HG03439 (cell line): ENCODE results near the gene FRAS1.
"Not testable (repeated sequence)": the region's sequence is repeated elsewhere in the genome, so short reads cannot be mapped to it uniquely, and the experiment has no call there.

ENCODE experiments used
- ATAC-seq: cut with Tn5 transposase; IDR thresholded peaks from one replicate; pipeline ENCODE4 v1.9.1; 2021; ENCODE audit warnings: mild to moderate bottlenecking, moderate library complexity; ENCODE audit not compliant: unreplicated experiment

Gene FRAS1

DNA sequence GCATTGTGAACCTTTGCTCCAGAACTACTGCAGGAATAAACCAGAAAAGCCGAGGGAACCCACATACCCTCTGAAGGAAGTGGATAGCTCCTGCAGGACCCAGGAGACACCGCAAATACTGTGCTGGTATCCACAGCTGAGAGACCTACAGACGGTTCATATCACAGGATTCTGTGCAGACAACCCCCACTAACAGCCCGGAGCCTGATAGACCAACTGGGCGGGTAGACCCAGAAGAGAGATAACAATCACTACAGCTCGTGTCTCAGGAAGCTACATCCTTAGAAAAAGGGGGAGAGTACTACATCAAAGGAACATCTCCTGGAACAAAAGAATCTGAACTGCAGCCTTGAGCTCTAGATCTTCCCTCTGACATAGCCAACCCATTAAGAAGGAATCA is 150.8 kb downstream of the FRAS1 start:
- no peak for ATAC-seq

DNA sequence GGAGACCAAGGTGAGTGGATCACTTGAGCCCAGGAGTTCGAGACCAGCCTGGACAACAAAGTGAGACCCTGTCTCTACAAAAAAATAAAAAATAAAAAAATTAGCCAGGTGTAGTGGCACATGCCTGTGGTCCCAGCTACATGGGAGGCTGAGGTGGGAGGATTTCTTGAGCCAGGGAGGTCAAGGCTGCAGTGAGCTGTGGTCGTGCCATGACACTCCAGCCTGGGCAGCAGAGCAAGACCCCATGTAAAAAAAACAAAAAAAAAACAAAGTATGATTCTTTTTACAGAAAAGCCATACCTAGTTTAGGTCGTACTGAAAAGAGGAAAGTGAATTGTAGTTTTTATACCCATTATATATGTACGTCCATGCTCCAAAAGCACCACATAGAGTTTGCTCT is 151.8 kb downstream of the FRAS1 start:
- not testable (repeated sequence) for ATAC-seq

DNA sequence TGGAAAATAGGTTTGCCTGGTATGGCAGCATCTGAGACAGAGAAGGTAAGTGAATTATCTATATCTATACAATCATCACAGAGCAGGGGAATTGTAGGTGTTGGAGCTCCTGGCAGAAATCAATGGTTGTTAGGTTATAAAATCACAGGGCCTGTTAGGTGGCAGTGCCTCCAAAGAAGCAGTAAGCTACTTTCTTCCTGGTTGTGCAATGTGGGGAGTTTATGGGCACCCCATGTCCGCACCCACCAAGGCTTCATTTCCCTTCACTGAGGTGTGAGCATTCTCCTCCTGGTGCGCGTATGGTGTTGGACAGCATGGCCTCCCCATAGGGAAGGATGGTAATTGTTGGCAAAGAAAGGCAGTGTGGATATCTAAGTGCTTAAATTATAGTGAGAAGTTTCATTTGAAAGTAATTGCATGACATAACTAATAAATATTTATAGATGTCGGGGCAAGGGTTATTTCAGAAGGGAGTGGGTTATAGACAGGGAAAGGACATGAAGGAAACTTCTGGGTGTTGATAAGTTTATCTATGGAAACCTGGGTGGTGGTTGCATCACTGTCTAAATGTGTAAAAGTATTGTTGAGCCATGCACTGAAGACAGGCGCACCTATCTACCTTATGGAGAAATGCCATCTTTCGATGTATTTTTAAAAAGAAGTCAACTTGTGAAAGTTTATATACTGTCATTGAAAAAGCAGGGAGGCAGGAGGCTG is 153.7 kb downstream of the FRAS1 start:
- no peak for ATAC-seq

DNA sequence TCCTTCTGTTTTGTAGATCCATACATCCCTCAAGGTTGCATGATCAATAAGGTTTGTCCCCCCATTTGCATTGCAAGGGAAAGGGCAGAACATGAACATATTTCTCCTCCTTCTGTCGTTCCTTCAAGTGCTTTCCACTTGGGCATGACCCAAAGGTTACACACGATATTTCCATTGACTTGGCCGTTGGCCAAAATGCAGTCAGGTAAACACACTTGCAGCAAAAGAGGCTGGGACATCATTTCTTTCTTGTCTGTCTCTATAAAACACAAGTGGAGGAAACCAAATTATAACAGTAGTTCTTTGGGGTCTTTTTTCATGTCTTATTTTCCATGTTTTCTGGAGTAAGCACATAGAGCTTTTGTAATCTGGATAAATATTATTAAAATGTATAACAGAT is 156.1 kb downstream of the FRAS1 start:
- no peak for ATAC-seq

DNA sequence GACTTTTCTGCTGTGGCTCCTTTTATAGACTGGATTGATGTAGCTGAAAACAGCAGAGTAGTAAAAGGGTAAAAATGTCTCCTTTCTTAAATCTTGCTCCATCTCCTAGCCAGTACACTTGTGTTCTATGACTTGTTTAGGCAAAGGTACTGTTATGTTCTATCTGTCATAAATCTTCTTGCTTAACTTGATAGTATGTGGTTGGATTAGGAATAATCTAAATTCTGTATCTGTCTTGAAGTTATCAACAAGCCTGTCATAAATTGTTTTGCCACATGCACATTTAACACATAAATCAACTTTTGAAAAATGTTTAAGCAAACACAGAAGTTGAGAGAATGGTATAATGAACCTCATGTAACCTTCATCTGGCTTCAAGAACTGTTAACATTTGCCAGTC is 157.0 kb downstream of the FRAS1 start:
- no peak for ATAC-seq

DNA sequence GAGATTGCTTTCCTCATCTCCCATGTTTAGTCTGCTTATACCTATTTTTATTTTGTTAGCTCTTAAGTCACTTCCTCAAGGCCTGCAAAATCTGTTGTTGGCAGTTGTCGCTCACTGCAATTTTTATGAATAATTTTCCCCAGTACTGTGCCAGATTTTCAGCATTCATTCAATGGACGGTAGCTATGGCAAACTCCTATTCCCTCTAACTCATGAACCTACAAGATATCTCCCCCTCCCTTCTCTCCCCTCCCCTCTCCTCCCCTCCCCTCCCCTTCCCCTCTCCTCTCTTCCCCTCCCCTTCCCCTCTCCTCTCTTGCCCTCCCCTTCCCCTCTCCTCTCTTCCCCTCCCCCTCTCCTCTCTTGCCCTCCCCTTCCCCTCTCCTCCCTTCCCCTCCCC is 160.4 kb downstream of the FRAS1 start:
- ATAC-seq, result no peak

- ATAC-seq, result no peak
Measured at GRCh38 chr4:78218260-78218659, 161.1 kb downstream of the FRAS1 start.

DNA sequence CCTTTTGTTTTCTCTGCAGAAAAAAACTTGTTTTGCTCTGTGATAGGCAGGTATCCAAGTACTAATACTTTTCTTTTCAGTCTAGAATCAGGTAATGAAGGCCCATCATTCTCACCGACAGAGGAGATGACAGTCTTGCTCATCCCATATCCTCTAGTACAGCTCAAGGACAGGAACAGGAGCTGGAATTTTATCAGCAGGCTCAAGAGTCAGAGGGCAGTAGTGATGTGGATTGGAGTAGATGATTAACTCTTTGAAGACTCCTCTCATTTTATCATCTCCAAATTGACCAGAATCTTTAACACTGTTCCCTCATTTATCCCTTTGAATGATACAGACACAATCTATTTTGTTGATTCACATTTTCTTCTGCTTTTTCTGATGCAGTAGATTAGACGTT is 162.7 kb downstream of the FRAS1 start:
- no peak for ATAC-seq

DNA sequence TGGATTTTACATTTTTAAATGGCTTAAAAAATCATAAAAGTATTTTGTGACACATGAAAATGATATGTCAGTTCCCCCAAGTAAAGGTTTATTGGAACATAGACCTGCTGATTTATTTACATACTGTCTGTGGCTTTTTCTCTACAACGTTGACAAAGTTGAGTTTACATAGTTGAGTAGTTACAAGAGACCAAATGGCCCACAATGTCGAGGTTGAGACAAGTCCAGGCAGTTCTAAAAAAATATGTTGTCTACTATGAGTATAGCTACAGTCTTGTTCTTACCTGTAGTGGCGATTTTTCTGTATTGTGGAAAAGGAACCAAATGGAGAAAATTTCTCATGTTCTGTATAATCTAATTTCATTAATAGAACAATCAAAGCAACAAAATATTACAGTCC is 163.2 kb downstream of the FRAS1 start:
- no peak for ATAC-seq

- no peak for ATAC-seq
Measured at GRCh38 chr4:78222575-78223186, 165.6 kb downstream of the FRAS1 start.

DNA sequence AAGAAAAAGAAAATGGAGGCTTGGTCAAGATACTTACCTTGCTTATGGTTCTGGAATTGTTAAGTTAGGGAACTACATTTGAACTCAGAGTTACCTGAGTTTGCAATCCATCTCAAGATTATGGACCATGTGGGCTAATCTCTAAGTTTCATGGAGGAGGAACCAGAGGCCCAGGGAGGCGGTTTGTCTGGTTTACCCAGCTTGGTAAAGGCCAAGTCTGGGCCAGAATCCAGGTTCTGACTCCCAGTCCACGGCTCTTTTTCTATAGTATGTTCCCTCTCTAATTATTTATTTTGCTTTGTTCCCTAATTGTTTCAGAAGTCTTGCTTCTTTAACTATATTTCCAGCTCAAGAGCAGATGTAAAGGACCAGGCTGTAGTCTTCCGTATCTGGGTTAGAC is 168.1 kb downstream of the FRAS1 start:
- ATAC-seq, result no peak

- ATAC-seq, result no peak
Measured at GRCh38 chr4:78226279-78226678, 169.2 kb downstream of the FRAS1 start.

DNA sequence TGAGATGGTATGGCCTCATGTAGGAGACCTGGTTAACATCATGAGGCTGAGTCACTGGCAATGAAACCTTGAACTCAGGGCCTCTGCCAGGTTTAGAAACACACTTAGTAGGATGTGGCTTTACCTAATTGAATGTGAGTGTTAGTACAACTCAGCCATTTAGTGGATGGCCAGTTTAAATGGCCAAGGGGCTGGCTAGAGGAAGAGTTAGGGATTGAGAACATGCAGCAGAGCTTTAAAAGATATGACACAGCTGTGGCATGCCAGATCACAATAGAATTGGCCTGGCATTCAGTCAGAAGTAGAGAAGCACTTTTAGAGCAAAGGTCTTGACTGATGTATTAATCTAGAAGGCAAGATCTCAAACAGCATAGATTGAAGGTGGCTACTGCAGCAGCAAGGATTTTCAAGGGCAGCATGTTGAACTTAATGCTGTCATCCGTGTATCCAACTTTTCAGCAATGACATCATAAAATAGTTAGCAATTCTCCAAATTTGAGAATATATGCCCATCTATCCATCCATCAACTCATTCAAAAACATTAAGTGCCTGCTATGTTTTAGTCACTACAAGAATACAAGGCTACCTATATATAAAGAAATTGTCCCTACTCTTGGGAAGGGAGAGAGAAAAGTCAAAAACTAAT is 170.4 kb downstream of the FRAS1 start:
- no peak for ATAC-seq

DNA sequence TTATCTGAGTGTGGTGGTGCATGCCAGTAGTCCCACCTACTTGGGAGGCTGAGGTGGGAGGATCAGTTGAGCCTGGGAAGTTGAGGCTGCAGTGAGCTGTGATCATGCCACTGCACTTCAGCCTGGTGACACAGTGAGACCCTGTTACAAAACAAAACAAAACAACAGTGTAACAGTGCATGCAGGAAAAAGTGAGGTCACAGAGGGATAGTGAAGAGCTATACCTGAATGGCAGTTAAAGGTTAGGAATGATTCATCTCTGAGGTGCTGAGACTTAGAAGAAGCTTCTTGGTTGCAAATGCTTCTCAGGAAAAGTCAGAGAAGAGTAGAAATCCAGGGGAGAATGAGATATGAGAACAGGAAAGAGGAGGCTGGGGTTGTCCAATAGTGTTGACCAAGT is 178.7 kb downstream of the FRAS1 start:
- ATAC-seq, result no peak

DNA sequence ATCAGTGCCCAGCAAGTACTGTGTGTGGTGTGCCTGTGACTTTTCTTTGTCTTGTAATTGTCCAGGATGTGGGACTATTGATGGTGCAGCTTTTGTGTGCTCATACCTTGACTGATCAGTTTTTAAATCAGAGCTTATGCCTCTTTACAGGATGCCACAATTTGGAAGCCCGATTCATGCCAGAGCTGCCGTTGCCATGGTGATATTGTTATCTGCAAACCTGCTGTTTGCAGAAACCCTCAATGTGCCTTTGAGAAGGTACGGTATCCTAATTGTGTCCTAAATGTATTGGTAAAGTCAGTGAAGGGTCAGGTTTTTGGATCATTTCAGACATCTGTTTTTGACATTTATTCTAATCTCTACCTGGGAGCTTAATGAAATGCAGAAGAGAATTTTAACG is 180.2 kb downstream of the FRAS1 start:
- ATAC-seq, result no peak

DNA sequence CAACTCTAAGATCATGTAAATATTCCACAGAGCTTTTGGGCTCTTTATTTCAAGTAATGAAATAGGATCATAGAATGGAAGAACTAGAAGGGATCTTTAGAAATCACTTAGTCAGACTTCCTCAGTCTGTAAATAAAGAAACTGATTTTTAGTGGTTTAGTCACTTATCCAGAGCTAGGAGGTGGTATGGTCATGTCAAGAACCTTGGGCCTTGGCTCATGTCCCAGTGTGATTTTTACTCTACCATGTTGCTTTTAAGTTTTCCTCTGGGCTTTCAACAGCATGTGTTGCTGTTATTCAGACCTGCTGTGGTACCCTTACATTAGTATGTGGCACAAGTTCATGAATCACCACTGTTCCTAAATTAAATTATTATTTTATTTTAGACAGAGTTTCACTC is 184.9 kb downstream of the FRAS1 start:
- no peak for ATAC-seq

DNA sequence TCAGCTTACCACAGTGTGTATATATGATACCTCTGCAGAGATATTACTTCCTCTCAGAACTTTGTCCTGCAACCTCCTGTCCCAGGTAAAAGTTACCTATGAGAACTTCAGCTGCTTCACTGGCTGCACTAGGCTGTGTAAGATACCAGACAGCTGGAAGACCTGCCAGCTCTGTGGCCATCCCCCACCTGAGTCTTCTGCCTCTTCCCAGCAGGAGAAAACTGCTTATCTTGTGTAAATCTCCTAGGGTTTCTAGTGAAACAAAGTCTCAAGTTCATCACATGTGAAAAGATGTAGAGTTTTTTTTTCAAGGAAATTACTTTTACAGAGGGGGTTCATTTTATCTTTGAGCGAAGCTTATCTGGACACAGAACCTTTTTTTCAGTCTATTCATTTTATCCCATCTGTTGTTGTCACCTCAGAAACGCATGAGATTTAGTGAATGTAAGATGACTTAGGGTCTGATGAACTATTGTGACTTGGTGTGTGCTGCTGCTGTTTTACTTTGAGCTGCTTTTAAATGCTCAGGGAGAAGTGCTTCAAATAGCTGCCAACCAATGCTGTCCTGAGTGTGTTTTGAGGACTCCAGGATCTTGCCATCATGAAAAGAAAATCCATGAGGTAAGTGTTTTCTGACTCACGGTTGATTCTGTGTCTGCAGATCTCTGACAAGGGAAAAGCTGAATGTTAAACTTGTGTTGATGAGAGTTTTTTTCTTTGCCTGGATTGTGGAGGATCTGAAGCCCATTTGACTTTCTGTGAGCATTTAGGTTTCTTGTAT is 187.8 kb downstream of the FRAS1 start:
- ATAC-seq, result no peak

- no peak for ATAC-seq
Measured at GRCh38 chr4:78247536-78248285, 190.6 kb downstream of the FRAS1 start.

GRCh38 chr4:78250500-78250899 is 193.4 kb downstream of the FRAS1 start:
- no peak for ATAC-seq

DNA sequence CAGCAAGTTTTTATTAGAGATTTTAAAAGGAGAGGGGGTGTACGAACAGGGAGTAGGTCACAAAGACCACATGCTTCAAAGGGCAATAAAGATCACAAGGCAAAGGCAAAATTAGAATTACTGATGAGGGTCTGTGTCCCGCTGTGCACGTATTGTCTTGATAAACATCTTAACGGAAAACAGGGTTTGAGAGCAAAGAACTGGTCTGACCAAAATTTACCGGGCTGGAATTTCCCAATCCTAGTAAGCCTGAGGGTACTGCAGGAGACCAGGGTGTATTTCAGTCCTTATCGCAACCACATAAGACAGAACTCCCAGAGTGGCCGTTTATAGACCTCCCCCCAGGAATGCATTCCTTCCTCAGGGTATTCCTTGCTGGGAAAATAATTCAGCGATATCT is 195.7 kb downstream of the FRAS1 start:
- ATAC-seq, result not testable (repeated sequence)

DNA sequence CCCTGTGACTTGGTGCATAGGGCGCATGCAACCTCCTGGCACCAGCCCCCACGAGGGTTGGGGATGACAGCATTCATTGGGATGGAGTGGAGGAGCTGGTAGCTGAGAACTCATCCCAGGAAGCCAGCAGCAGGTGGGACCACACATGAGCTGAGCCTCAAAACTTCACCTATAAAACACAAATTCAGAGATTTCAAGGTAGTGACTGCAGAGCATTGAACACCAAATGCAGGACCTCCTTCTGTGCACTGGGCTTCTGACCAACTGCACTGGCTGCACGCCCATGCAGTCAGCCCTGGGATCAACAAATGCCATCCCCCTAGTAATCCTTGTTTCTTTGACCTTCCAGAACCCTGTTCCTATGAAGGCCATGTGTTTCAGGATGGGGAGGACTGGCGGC is 197.8 kb downstream of the FRAS1 start:
- ATAC-seq, result no peak
